Ishikawa (cell line): ENCODE results near the gene EPB41L5.

Experiments
- CEBPB ChIP-seq: IDR thresholded peaks from 2 replicates; pipeline ENCODE4 v1.6.1; 2012
- CREB1 ChIP-seq: IDR thresholded peaks from 2 replicates; pipeline ENCODE4 v1.6.1; 2012; ENCODE audit warnings: low read depth
- EP300 ChIP-seq: IDR thresholded peaks from 2 replicates; pipeline ENCODE4 v1.6.1; 2012; ENCODE audit warnings: borderline replicate concordance
- FOXM1 ChIP-seq: IDR thresholded peaks from 2 replicates; pipeline ENCODE4 v1.6.1; 2012; ENCODE audit warnings: low read depth, borderline replicate concordance
- NFIC ChIP-seq: IDR thresholded peaks from 2 replicates; pipeline ENCODE4 v1.6.1; 2012
- RAD21 ChIP-seq: IDR thresholded peaks from 2 replicates; pipeline ENCODE4 v1.6.1; 2012; ENCODE audit warnings: low read depth
- TEAD4 ChIP-seq: IDR thresholded peaks from 2 replicates; pipeline ENCODE4 v1.6.1; 2012
- TF ChIP-seq, protein P1 (sequence below): IDR thresholded peaks from 2 replicates; pipeline ENCODE4 v1.6.1; 2012; ENCODE audit warnings: low read depth, mild to moderate bottlenecking

GRCh38 chr2:120004254-120004653 is 8.6 kb upstream of the EPB41L5 start:
- TF ChIP-seq, protein P1, sequence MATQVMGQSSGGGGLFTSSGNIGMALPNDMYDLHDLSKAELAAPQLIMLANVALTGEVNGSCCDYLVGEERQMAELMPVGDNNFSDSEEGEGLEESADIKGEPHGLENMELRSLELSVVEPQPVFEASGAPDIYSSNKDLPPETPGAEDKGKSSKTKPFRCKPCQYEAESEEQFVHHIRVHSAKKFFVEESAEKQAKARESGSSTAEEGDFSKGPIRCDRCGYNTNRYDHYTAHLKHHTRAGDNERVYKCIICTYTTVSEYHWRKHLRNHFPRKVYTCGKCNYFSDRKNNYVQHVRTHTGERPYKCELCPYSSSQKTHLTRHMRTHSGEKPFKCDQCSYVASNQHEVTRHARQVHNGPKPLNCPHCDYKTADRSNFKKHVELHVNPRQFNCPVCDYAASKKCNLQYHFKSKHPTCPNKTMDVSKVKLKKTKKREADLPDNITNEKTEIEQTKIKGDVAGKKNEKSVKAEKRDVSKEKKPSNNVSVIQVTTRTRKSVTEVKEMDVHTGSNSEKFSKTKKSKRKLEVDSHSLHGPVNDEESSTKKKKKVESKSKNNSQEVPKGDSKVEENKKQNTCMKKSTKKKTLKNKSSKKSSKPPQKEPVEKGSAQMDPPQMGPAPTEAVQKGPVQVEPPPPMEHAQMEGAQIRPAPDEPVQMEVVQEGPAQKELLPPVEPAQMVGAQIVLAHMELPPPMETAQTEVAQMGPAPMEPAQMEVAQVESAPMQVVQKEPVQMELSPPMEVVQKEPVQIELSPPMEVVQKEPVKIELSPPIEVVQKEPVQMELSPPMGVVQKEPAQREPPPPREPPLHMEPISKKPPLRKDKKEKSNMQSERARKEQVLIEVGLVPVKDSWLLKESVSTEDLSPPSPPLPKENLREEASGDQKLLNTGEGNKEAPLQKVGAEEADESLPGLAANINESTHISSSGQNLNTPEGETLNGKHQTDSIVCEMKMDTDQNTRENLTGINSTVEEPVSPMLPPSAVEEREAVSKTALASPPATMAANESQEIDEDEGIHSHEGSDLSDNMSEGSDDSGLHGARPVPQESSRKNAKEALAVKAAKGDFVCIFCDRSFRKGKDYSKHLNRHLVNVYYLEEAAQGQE, result no peak
- TF ChIP-seq RAD21 (no peak), EP300 (no peak), CEBPB (no peak), NFIC (no peak), TEAD4 (no peak), FOXM1 (no peak), CREB1 (no peak)
